HG02973 (cell line): ENCODE results near the gene C11orf91.
"Not testable (repeated sequence)": the region's sequence is repeated elsewhere in the genome, so short reads cannot be mapped to it uniquely, and the experiment has no call there.

Source experiments
- ATAC-seq: cut with Tn5 transposase; IDR thresholded peaks from one replicate; pipeline ENCODE4 v1.9.1; 2021; ENCODE audit warnings: moderate library complexity; ENCODE audit not compliant: unreplicated experiment

C11orf91 gene

DNA sequence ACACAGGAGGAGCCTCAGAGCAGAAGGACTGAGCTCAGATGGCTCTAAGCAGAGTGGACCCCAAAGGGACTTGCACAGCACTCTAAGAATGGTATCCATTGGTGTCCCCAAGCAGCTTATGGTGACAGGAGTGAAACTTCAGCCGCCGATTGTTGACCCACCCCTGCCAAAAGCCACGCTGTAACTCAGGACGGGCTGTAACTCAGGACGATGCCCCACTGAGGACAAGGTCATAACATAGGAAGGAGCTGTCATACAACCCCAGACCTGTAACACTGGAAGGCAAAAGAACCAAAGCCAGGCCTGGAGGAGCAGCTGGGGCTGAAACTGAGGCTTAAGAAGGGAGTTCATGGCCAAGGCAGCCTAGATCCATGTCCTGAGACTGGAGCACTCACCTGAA is 21.4 kb upstream of the C11orf91 start:
- no peak for ATAC-seq

GRCh38 chr11:33721426-33721825 is 20.8 kb upstream of the C11orf91 start:
- ATAC-seq = no peak

GRCh38 chr11:33719587-33719986 is 19.0 kb upstream of the C11orf91 start:
- ATAC-seq = no peak

- no peak for ATAC-seq
Measured at GRCh38 chr11:33718440-33718839, 17.8 kb upstream of the C11orf91 start.

GRCh38 chr11:33716243-33716642 is 15.6 kb upstream of the C11orf91 start:
- ATAC-seq = no peak

GRCh38 chr11:33713856-33714398 is 13.3 kb upstream of the C11orf91 start:
- no peak for ATAC-seq

GRCh38 chr11:33713151-33713855 is 12.7 kb upstream of the C11orf91 start:
- no peak for ATAC-seq

DNA sequence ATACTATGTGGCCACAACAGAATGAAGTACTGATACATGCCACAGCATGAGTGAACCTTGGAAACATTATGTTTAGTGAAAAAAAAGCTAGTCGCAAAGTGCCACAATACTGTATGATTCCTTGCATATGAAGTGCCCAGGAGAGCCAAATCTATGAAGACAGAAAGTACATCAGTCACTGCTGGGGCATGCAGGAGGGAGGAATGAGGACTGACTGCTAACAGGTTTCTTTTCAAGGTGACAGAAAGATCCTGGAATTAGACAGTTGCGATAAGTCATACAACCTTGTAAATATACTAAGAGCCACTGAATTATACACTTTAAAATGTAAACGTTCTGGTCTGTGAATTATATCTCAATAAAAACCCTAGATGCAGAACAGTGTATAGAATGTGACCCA is 11.8 kb upstream of the C11orf91 start:
- no peak for ATAC-seq

GRCh38 chr11:33709466-33709865 is 8.8 kb upstream of the C11orf91 start:
- ATAC-seq = no peak

GRCh38 chr11:33708985-33709384 is 8.4 kb upstream of the C11orf91 start:
- no peak for ATAC-seq

DNA sequence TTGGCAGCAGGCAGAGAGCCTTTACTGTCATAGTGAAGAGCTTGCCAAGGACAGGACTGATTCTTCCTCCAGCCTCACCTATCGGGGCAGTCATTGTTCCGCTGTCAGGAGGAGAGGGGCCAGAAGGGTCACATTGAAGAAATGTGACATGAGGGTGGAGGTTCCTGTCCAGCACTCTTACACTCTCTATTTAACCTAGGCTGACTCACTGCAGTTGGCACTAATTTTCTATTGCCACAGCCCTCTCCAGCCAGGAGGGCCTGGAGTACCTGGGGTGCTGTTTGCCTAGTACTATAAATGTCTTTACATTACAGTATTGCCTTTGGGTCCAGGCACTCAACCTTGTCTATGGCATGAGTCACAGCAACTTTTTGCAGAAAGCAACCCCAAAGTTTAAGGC is 7.2 kb upstream of the C11orf91 start:
- ATAC-seq = not testable (repeated sequence)

DNA sequence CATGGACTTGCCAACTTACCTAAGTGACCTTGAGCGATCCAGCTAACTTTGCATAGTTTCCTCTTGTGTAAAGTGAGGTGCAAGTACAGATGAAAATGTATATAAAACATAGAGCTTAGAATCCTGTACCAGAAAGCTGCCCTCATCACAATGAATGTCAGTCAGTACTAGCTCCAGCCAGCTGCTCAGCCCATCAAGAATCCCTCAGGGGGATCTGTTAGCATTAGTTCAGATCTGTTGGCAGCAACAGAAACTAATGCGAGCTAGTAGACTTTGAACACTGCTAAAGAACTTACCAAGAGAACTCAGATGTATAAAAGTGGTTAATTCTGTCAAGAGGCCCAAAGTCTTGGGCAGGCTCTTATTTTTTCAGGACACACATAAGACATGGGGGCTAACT is 6.3 kb upstream of the C11orf91 start:
- ATAC-seq = no peak

- no peak for ATAC-seq
Measured at GRCh38 chr11:33706546-33706945, 5.9 kb upstream of the C11orf91 start.

DNA sequence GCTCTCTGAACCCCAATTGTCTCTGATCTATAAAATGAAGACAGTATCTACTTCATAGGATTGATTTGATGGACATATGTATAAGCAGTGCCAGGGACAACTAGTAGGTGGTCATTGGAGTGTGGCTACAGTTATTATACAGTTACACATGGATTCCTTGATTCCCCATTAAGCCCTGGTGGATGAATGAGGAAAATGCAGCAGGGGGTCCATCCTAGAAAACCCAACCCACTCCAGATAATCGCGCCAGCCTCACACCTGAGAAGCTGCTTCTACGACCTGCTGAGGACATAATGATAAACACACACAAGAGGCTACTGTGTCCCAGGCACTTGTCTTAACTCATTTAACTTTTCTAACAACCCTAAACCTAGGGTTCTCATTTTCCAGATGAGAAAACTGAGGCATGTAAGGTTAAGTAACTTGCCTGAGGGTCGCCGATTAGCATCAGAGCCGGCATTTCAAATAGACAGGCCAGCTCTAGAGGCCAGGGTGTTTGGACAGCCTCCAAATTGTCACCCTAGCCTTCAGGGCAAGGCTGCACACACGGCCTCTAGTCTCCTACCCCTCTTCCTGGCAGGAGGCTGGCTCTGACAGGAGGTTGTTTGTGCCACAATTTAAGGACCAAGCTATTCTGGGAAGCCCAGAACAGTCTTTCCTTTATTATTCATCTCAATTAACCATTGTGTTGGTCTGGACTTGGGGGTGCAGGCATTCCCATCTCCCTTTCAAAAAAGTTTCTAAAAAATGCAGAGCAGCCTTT is 3.8 kb upstream of the C11orf91 start:
- ATAC-seq = no peak

DNA sequence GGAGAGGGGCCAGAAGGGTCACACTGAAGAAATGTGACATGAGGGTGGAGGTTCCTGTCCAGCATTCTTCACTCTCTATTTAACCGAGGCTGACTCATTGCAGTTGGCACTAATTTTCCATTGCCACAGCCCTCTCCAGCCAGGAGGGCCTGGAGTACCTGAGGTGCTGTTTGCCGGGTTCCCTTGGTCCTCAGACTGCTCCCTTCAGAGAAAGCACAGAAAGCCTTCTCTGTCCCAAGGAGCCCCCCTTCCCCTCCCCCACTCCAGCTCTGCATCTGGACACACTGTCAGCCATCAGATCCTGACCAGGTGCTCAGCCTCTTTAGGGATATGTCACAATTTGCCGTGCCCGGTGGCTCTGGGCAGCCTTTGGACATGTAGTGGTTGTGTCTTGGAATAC is 3.2 kb upstream of the C11orf91 start:
- ATAC-seq = no peak

- ATAC-seq = no peak
Measured at GRCh38 chr11:33703234-33703633, 2.6 kb upstream of the C11orf91 start.

DNA sequence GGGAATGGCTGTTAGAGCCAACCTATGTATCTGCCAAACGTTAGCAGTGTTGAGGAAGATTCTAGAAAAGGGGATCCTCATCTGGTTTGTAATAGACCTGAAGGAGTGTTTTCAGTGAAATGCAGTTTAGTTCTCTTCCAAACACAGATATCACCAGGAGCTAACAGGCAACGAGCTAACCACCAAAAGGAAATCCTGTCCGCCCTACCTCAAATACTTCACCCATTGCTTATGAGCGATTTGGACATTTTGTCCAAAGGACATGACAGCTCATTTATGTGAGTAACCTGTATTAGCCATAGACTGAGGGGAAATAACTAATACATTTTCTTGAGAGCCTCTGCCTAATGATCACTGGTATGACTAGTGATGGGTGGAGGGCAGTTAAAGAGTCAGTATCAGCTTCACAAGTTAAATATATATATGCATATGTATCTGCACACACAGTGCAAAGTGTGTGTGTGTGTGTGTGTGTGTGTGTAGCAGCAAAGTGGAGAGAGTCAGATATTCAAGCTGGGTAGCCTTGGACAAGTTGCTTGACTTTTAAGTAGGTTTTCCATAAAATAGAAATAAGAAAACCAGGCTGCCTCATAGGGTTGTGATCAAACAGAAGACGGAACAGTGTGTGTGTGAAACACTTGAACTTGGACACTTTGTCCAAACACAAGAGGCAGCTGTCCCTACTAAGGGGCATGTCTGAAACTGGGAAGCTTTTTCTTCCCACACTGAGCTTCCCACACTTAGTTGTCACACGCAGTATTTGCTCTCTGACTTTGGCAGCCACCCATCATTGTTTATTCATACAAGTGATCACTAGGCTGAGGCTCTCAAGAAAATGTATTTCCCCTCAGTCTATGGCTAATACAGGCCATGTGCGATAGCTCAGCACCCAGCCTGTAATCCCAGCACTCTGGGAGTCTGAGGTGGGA is 940 bp upstream of the C11orf91 start:
- ATAC-seq = peak; percentile 2

- no peak for ATAC-seq
Measured at GRCh38 chr11:33700063-33700501, 544 bp downstream of the C11orf91 start.

- ATAC-seq = no peak
Measured at GRCh38 chr11:33699515-33700062, 1.0 kb downstream of the C11orf91 start.

GRCh38 chr11:33698921-33699320 is 1.7 kb downstream of the C11orf91 start:
- ATAC-seq = no peak

DNA sequence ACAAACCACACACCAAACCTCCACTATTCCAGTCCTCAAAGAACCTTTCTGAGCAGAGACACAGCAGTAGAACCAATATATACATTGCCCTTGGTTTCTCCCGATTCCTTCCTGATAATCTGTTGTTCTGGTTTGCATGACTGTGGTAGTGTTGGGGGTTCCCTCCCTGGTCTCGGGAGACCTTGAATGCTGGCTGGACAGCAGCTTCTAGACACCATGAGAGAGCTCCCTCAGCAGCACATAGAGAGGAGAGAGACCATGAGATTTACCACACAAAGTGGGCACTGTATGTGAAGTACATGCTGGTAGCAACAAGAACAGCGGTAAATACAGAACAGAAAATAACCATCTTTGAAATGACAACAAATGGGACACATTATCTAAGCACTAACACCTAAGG is 2.6 kb downstream of the C11orf91 start:
- no peak for ATAC-seq
